ENCODE results near the gene IDE. TPM values are rescaled to one million over a fixed set of nuclear protein-coding genes. Genes with fewer than 3 reads are reported as not detected.
A peak's percentile ranks its signal among the peaks of the same experiment; 100 is the strongest.

The IDE gene
- total and polyA plus RNA-seq, 2 of the 13 experiments (the other 11 are each of a cell fraction or from before 2014, with no cell fraction given), result 16.1 to 52.1 TPM

DNA sequence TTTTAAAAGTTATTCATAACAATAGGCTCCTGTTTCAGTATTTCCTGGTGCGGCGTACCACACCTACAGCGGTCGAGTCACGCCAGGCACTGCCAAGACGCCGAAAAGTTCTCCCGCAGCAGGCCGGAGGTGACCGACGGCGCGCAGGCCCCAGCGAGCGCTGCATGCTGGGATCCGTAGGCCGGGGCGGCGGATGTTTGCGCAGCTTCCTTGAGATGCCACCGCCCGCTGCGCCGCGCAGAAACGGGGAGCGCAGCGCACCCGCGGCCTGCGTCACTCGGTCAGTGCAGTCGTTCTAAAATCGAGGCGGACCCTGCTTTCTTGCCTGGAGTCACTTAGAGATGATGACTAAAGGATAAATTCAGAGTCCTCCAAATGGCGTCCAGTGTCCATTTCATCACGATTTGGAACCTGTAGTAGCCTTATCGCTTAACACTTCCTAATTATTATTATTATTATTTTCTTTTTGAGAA is 17.7 kb upstream of the IDE start (continued):
- TF ChIP-seq MTA1 (CRISPR knock-in tag; IDR thresholded peaks at IDR 0.05; ENCODE audit: borderline replicate concordance), result no peak; the same call in 1 of the 2 replicates
- TF ChIP-seq ASH2L (IDR thresholded peaks at IDR 0.05; ENCODE audit: insufficient read length, low read depth, low read length), result peak; percentile 59
- TF ChIP-seq KLF16 (CRISPR knock-in tag; IDR thresholded peaks at IDR 0.05), result peak in 1 of 2 experiments; percentile 85; a peak in 2 of 4 replicates
- no peak for TF ChIP-seq ZNF879 (CRISPR knock-in tag; IDR thresholded peaks at IDR 0.05)
- TF ChIP-seq, protein P1, sequence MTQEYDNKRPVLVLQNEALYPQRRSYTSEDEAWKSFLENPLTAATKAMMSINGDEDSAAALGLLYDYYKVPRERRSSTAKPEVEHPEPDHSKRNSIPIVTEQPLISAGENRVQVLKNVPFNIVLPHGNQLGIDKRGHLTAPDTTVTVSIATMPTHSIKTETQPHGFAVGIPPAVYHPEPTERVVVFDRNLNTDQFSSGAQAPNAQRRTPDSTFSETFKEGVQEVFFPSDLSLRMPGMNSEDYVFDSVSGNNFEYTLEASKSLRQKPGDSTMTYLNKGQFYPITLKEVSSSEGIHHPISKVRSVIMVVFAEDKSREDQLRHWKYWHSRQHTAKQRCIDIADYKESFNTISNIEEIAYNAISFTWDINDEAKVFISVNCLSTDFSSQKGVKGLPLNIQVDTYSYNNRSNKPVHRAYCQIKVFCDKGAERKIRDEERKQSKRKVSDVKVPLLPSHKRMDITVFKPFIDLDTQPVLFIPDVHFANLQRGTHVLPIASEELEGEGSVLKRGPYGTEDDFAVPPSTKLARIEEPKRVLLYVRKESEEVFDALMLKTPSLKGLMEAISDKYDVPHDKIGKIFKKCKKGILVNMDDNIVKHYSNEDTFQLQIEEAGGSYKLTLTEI (CRISPR knock-in tag; conservative IDR thresholded peaks at IDR 0.05), result no peak
- TF ChIP-seq, protein P2, sequence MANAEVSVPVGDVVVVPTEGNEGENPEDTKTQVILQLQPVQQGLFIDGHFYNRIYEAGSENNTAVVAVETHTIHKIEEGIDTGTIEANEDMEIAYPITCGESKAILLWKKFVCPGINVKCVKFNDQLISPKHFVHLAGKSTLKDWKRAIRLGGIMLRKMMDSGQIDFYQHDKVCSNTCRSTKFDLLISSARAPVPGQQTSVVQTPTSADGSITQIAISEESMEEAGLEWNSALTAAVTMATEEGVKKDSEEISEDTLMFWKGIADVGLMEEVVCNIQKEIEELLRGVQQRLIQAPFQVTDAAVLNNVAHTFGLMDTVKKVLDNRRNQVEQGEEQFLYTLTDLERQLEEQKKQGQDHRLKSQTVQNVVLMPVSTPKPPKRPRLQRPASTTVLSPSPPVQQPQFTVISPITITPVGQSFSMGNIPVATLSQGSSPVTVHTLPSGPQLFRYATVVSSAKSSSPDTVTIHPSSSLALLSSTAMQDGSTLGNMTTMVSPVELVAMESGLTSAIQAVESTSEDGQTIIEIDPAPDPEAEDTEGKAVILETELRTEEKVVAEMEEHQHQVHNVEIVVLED (CRISPR knock-in tag; IDR thresholded peaks at IDR 0.05; ENCODE audit: borderline replicate concordance), result peak; percentile 92
- no peak for TF ChIP-seq ARHGAP35 (CRISPR knock-in tag; IDR thresholded peaks at IDR 0.05; ENCODE audit: borderline replicate concordance)
- no peak for TF ChIP-seq HDAC6 (IDR thresholded peaks at IDR 0.05; ENCODE audit: low read depth, low read length)
- no peak for TF ChIP-seq SETDB1 (CRISPR knock-in tag; IDR thresholded peaks at IDR 0.05; ENCODE audit: borderline replicate concordance)
- no peak for TF ChIP-seq CHD4 (IDR thresholded peaks at IDR 0.05; ENCODE audit: borderline replicate concordance, low read length)
- no peak for TF ChIP-seq ZFP82 (CRISPR knock-in tag; IDR thresholded peaks at IDR 0.05; ENCODE audit: borderline replicate concordance)
- TF ChIP-seq PCBP2 (optimal IDR thresholded peaks at IDR 0.05; ENCODE audit: low read depth, low read length, poor library complexity, severe bottlenecking), result no peak
- TF ChIP-seq ZNF878 (CRISPR knock-in tag; IDR thresholded peaks at IDR 0.05), result peak; percentile 68; the same call in 1 of the 2 replicates
- TF ChIP-seq ZNF724P (CRISPR knock-in tag; IDR thresholded peaks at IDR 0.05; ENCODE audit: borderline replicate concordance), result no peak
- TF ChIP-seq, protein P3, sequence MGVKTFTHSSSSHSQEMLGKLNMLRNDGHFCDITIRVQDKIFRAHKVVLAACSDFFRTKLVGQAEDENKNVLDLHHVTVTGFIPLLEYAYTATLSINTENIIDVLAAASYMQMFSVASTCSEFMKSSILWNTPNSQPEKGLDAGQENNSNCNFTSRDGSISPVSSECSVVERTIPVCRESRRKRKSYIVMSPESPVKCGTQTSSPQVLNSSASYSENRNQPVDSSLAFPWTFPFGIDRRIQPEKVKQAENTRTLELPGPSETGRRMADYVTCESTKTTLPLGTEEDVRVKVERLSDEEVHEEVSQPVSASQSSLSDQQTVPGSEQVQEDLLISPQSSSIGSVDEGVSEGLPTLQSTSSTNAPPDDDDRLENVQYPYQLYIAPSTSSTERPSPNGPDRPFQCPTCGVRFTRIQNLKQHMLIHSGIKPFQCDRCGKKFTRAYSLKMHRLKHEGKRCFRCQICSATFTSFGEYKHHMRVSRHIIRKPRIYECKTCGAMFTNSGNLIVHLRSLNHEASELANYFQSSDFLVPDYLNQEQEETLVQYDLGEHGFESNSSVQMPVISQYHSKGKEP (CRISPR knock-in tag; IDR thresholded peaks at IDR 0.05), result peak; percentile 77; the same call in 1 of the 2 replicates
- TF ChIP-seq ZSCAN30 (CRISPR knock-in tag; IDR thresholded peaks at IDR 0.05), result no peak
- no peak for TF ChIP-seq NR3C1 (CRISPR knock-in tag; IDR thresholded peaks at IDR 0.05)
- TF ChIP-seq SSRP1 (CRISPR knock-in tag; IDR thresholded peaks at IDR 0.05), result no peak
- no peak for TF ChIP-seq KDM1A (CRISPR knock-in tag; IDR thresholded peaks at IDR 0.05)
- TF ChIP-seq ZNF138 (CRISPR knock-in tag; IDR thresholded peaks at IDR 0.05; ENCODE audit: low read depth), result no peak
- TF ChIP-seq, protein P4, sequence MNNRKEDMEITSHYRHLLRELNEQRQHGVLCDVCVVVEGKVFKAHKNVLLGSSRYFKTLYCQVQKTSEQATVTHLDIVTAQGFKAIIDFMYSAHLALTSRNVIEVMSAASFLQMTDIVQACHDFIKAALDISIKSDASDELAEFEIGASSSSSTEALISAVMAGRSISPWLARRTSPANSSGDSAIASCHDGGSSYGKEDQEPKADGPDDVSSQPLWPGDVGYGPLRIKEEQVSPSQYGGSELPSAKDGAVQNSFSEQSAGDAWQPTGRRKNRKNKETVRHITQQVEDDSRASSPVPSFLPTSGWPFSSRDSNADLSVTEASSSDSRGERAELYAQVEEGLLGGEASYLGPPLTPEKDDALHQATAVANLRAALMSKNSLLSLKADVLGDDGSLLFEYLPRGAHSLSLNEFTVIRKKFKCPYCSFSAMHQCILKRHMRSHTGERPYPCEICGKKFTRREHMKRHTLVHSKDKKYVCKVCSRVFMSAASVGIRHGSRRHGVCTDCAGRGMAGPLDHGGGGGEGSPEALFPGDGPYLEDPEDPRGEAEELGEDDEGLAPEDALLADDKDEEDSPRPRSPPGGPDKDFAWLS (CRISPR knock-in tag; IDR thresholded peaks at IDR 0.05; ENCODE audit: borderline replicate concordance), result no peak
- no peak for TF ChIP-seq PHB2 (IDR thresholded peaks at IDR 0.05; ENCODE audit: partially characterized antibody)
- TF ChIP-seq RFXANK (CRISPR knock-in tag; IDR thresholded peaks at IDR 0.05), result no peak
- no peak for TF ChIP-seq ZBTB8A (CRISPR knock-in tag; IDR thresholded peaks at IDR 0.05; ENCODE audit: borderline replicate concordance, low read depth)

All from HepG2 (cell line).